Measurements from ENCODE around the gene SPRYD3.

DNA sequence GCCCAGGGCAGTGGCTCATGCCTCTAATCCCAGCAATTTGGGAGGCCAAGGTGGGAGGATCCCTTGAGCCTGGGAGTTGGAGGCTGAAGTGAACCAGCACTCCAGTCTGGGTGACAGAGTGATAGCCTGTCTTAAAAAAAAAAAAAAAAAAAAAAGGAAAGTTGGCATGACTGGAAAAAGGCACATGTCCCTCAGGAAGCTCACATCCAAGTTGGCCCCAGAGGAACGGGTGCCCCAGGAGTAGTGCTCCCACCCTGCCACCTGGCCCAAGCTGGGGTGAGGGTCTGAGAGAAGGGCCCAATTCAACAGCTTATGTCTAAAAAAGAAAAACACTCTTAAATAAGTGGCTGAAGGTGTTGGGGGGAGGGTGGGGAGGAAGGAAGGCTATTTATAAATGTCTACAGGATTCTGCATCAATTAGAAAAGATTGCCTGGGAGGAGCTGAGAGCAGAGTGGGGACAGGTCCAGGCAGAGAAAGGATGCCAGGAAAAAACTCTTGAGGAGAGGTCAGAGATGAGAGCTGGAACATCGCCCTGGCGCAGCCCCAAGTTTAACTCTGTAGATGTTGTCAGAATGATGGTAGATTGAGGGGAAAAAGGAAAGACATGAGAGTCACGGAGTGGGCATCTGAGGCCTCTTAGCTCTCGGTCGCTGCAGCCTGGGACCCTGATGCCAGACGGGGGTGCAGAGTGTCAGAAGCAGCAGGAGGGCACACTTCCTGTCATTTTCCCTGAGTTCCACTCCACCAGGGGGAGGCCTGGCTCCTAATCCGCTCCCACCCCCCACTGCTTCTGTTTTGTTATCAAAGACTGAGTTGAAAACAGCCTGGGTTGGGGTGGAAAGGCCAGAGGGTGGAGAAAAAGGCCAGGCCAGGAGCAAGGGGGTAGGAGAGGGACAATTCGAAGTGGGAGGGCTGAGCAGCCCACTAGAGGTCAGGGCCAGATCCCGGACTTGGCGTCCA, 7.3 kb downstream of the SPRYD3 start:
- TF ChIP-seq, protein P1, sequence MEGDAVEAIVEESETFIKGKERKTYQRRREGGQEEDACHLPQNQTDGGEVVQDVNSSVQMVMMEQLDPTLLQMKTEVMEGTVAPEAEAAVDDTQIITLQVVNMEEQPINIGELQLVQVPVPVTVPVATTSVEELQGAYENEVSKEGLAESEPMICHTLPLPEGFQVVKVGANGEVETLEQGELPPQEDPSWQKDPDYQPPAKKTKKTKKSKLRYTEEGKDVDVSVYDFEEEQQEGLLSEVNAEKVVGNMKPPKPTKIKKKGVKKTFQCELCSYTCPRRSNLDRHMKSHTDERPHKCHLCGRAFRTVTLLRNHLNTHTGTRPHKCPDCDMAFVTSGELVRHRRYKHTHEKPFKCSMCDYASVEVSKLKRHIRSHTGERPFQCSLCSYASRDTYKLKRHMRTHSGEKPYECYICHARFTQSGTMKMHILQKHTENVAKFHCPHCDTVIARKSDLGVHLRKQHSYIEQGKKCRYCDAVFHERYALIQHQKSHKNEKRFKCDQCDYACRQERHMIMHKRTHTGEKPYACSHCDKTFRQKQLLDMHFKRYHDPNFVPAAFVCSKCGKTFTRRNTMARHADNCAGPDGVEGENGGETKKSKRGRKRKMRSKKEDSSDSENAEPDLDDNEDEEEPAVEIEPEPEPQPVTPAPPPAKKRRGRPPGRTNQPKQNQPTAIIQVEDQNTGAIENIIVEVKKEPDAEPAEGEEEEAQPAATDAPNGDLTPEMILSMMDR (IDR thresholded peaks at IDR 0.05 in 2 of 3, conservative IDR thresholded peaks at IDR 0.05 in 1 of 3; ENCODE audit: borderline replicate concordance in 1 of 3, insufficient read depth in 1 of 3, low read depth in 2 of 3, low read length in 2 of 3), result 0 out of 6 replicates have a peak, but pooled peaks of 1 of the 3 experiments have one; percentile 15
- no peak for TF ChIP-seq EZH2phosphoT487 (IDR thresholded peaks at IDR 0.05; ENCODE audit: borderline replicate concordance)
- TF ChIP-seq, protein P2, sequence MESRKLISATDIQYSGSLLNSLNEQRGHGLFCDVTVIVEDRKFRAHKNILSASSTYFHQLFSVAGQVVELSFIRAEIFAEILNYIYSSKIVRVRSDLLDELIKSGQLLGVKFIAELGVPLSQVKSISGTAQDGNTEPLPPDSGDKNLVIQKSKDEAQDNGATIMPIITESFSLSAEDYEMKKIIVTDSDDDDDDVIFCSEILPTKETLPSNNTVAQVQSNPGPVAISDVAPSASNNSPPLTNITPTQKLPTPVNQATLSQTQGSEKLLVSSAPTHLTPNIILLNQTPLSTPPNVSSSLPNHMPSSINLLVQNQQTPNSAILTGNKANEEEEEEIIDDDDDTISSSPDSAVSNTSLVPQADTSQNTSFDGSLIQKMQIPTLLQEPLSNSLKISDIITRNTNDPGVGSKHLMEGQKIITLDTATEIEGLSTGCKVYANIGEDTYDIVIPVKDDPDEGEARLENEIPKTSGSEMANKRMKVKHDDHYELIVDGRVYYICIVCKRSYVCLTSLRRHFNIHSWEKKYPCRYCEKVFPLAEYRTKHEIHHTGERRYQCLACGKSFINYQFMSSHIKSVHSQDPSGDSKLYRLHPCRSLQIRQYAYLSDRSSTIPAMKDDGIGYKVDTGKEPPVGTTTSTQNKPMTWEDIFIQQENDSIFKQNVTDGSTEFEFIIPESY (IDR thresholded peaks at IDR 0.05; ENCODE audit: extremely low read depth, insufficient replicate concordance, low read length), result no peak
- no peak for TF ChIP-seq EZH2 (IDR thresholded peaks at IDR 0.05)
- no peak for TF ChIP-seq POLR2A (IDR thresholded peaks at IDR 0.05; ENCODE audit: borderline replicate concordance, extremely low read depth, insufficient read depth, insufficient read length)
- TF ChIP-seq, protein P3, sequence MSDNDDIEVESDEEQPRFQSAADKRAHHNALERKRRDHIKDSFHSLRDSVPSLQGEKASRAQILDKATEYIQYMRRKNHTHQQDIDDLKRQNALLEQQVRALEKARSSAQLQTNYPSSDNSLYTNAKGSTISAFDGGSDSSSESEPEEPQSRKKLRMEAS (IDR thresholded peaks at IDR 0.05), result no peak
- no peak for TF ChIP-seq SIN3A (IDR thresholded peaks at IDR 0.05; ENCODE audit: low read depth)
- TF ChIP-seq ZNF274 (IDR thresholded peaks at IDR 0.05; ENCODE audit: low read depth, low read length), result no peak
- TF ChIP-seq ELF1 (IDR thresholded peaks at IDR 0.05; ENCODE audit: borderline replicate concordance, low read depth), result no peak
- TF ChIP-seq JUND (IDR thresholded peaks at IDR 0.05), result no peak
- TF ChIP-seq RAD21 (IDR thresholded peaks at IDR 0.05; ENCODE audit: low read depth), result no peak; the same call in 1 of the 2 replicates
- TF ChIP-seq SRF (IDR thresholded peaks at IDR 0.05; ENCODE audit: low read depth), result no peak
- TF ChIP-seq, protein P4, sequence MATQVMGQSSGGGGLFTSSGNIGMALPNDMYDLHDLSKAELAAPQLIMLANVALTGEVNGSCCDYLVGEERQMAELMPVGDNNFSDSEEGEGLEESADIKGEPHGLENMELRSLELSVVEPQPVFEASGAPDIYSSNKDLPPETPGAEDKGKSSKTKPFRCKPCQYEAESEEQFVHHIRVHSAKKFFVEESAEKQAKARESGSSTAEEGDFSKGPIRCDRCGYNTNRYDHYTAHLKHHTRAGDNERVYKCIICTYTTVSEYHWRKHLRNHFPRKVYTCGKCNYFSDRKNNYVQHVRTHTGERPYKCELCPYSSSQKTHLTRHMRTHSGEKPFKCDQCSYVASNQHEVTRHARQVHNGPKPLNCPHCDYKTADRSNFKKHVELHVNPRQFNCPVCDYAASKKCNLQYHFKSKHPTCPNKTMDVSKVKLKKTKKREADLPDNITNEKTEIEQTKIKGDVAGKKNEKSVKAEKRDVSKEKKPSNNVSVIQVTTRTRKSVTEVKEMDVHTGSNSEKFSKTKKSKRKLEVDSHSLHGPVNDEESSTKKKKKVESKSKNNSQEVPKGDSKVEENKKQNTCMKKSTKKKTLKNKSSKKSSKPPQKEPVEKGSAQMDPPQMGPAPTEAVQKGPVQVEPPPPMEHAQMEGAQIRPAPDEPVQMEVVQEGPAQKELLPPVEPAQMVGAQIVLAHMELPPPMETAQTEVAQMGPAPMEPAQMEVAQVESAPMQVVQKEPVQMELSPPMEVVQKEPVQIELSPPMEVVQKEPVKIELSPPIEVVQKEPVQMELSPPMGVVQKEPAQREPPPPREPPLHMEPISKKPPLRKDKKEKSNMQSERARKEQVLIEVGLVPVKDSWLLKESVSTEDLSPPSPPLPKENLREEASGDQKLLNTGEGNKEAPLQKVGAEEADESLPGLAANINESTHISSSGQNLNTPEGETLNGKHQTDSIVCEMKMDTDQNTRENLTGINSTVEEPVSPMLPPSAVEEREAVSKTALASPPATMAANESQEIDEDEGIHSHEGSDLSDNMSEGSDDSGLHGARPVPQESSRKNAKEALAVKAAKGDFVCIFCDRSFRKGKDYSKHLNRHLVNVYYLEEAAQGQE (IDR thresholded peaks at IDR 0.05; ENCODE audit: low read depth), result no peak
- no peak for TF ChIP-seq ZFX (IDR thresholded peaks at IDR 0.05)
